HCT116 (cell line): ENCODE data around the gene CUEDC1. TPM values are rescaled to one million over a fixed set of nuclear protein-coding genes. Genes with fewer than 3 reads are reported as not detected.

Experiments used
- ATAC-seq: fragments of 200-7000 bp; cut with Tn5 transposase; 2 replicates; pipeline ENCODE4 v1.9.1; 2020; ENCODE audit warnings: mild to moderate bottlenecking, moderate library complexity
- BruUV-seq: library from RNA; stranded (reverse); fragments of 400-500 nt; replicated peaks from 2 replicates; lab custom pipeline; 2021; lab: Mats Ljungman, UMichigan
- CTCF ChIA-PET: fragments of 300-600 bp; sonication (Branson Sonifier 250); formaldehyde crosslinking; loops from one replicate; lab custom pipeline; 2021; ENCODE audit warnings: antibody characterized with exemption; lab: Charles Lee
- POLR2A ChIA-PET: fragments of 300-600, 350-600 bp; sonication (Branson Sonifier 250); formaldehyde crosslinking; loops from one replicate; lab custom pipeline; 2021; ENCODE audit warnings: antibody characterized with exemption; lab: Charles Lee
- RAD21 ChIA-PET, 2 experiments: fragments of 300-600 bp; sonication (Branson Sonifier 250); formaldehyde crosslinking; loops; one replicate each; lab custom pipeline; 2023; ENCODE audit warnings: low total read pairs in 2 of 2; ENCODE audit not compliant: uncharacterized antibody in 2 of 2, unreplicated experiment in 2 of 2, low non-redundant PET in 1 of 2; lab: Charles Lee
- DNase-seq: peaks from one replicate; pipeline ENCODE4 v3.0.0-alpha.2; 2010; ENCODE audit warnings: low read depth, low spot score
- H2AFZ ChIP-seq: fragments of 200-600 bp; shearing (Covaris generic), sonication (generic); 2 replicates; pipeline ENCODE4 v1.6.1; 2017; ENCODE audit warnings: low read depth, mixed run types, mixed read lengths, antibody characterized with exemption, low read length; ENCODE audit not compliant: poor library complexity, severe bottlenecking
- H3K27ac ChIP-seq: 2 replicates; pipeline ENCODE4 v1.5.1; 2012; ENCODE audit warnings: low read depth, low read length
- H3K27me3 ChIP-seq: fragments of 200-600 bp; sonication (generic); 2 replicates; pipeline ENCODE4 v1.6.1; 2016; ENCODE audit warnings: mixed run types, low read length, mixed read lengths; ENCODE audit not compliant: insufficient read depth
- H3K36me3 ChIP-seq, 2 experiments: fragments of 200-500 bp in 1 of 2; fragments of 200-600 bp in 1 of 2; sonication (Bioruptor generic) in 1 of 2; sonication (generic) in 1 of 2; 2 replicates each; pipeline versions ENCODE4 v1.5.1 to v1.6.1; 2014 to 2016; ENCODE audit warnings: low read length in 2 of 2, inconsistent platforms in 1 of 2, mixed read lengths in 1 of 2, mixed run types in 1 of 2; ENCODE audit not compliant: insufficient read depth in 2 of 2, control insufficient read depth in 1 of 2
- H3K4me1 ChIP-seq, 2 experiments: fragments of 200-600 bp in 1 of 2; sonication (generic) in 1 of 2; 2 replicates each; pipeline versions ENCODE4 v1.5.1 to v1.6.1; 2012 to 2017; ENCODE audit warnings: low read length in 2 of 2, inconsistent platforms in 1 of 2, mild to moderate bottlenecking in 1 of 2, mixed read lengths in 1 of 2, mixed run types in 1 of 2, moderate library complexity in 1 of 2; ENCODE audit not compliant: insufficient read depth in 2 of 2, control insufficient read depth in 1 of 2
- H3K4me2 ChIP-seq: fragments of 200-600 bp; sonication (generic); 2 replicates; pipeline ENCODE4 v1.6.1; 2017; ENCODE audit warnings: mixed run types, low read length, mixed read lengths
- H3K4me3 ChIP-seq, 2 experiments: fragments of 200-600 bp in 1 of 2; sonication (generic) in 1 of 2; replicated peaks in 1 of 2; 2 replicates each; pipeline ENCODE4 v1.5.1; 2011 to 2016; ENCODE audit warnings: low read length in 2 of 2, control low read depth in 1 of 2, low read depth in 1 of 2, mild to moderate bottlenecking in 1 of 2, mixed read lengths in 1 of 2, mixed run types in 1 of 2
- H3K79me2 ChIP-seq: fragments of 200-600 bp; sonication (generic); 2 replicates; pipeline ENCODE4 v1.6.1; 2017; ENCODE audit warnings: mild to moderate bottlenecking, mixed run types, low read length, moderate library complexity, mixed read lengths; ENCODE audit not compliant: insufficient read depth
- H3K9ac ChIP-seq: fragments of 200-600 bp; sonication (generic); 2 replicates; pipeline ENCODE4 v1.6.1; 2016; ENCODE audit warnings: low read length, mixed read lengths
- H3K9me2 ChIP-seq: fragments of 200-600 bp; sonication (generic), shearing (Covaris generic); 2 replicates; pipeline ENCODE4 v1.6.1; 2017; ENCODE audit warnings: mixed run types, mild to moderate bottlenecking, moderate library complexity; ENCODE audit not compliant: insufficient read depth
- H3K9me3 ChIP-seq, 2 experiments: fragments of 200-500 bp in 1 of 2; fragments of 200-600 bp in 1 of 2; sonication (Bioruptor generic) in 1 of 2; sonication (generic) in 1 of 2; 2 replicates each; pipeline ENCODE4 v1.6.1; 2014 to 2017; ENCODE audit warnings: low read length in 2 of 2, mixed read lengths in 2 of 2, inconsistent platforms in 1 of 2, low read depth in 1 of 2, mild to moderate bottlenecking in 1 of 2, mixed run types in 1 of 2, moderate library complexity in 1 of 2; ENCODE audit not compliant: control insufficient read depth in 1 of 2, insufficient read depth in 1 of 2
- H4K20me1 ChIP-seq: fragments of 200-600 bp; sonication (generic), shearing (Covaris generic); 2 replicates; pipeline ENCODE4 v1.6.1; 2017; ENCODE audit warnings: mixed run types, mild to moderate bottlenecking, moderate library complexity; ENCODE audit not compliant: insufficient read depth
- CBX3 ChIP-seq: IDR thresholded peaks from 2 replicates; pipeline ENCODE4 v1.6.1; 2012; ENCODE audit warnings: low read depth
- CEBPB ChIP-seq: IDR thresholded peaks from 2 replicates; pipeline ENCODE4 v1.6.1; 2012; ENCODE audit warnings: low read depth
- EGR1 ChIP-seq: IDR thresholded peaks from 2 replicates; pipeline ENCODE4 v1.6.1; 2012; ENCODE audit warnings: low read depth
- EZH2phosphoT487 ChIP-seq: fragments of 200-600 bp; IDR thresholded peaks from 2 replicates; pipeline ENCODE4 v1.6.1; 2018; ENCODE audit warnings: antibody characterized with exemption, borderline replicate concordance
- POLR2A ChIP-seq: IDR thresholded peaks from 2 replicates; pipeline ENCODE4 v1.7.0; 2011; ENCODE audit warnings: borderline replicate concordance; ENCODE audit not compliant: insufficient read depth, insufficient read length; ENCODE audit errors: extremely low read depth
- POLR2AphosphoS5 ChIP-seq: IDR thresholded peaks from 2 replicates; pipeline ENCODE4 v1.6.1; 2011; ENCODE audit warnings: mild to moderate bottlenecking, low read depth, low read length, moderate library complexity
- RAD21 ChIP-seq: IDR thresholded peaks from 2 replicates; pipeline ENCODE4 v1.6.1; 2012; ENCODE audit warnings: low read depth, mild to moderate bottlenecking
- SIN3A ChIP-seq: IDR thresholded peaks from 2 replicates; pipeline ENCODE4 v1.6.1; 2012; ENCODE audit warnings: low read depth
- SP1 ChIP-seq: IDR thresholded peaks from 2 replicates; pipeline ENCODE4 v1.6.1; 2012; ENCODE audit warnings: low read depth
- TCF7L2 ChIP-seq: IDR thresholded peaks from 2 replicates; pipeline ENCODE4 v1.7.0; 2011; ENCODE audit warnings: borderline replicate concordance, inconsistent platforms; ENCODE audit not compliant: insufficient read depth, insufficient read length; ENCODE audit errors: extremely low read depth
- intact Hi-C: fragments of 100-400 bp; cut with micrococcal nuclease; formaldehyde crosslinking; loops from 2 replicates; pipeline ENCODE4 v1.10.0; 2022
- total RNA-seq: library from RNA; stranded (reverse); gene quantifications from one replicate; pipeline ENCODE4 v1.2.1, GENCODE V29; 2021; ENCODE audit not compliant: unreplicated experiment
- TF ChIP-seq, protein P1 (sequence below), 3 experiments: fragments of 200-600 bp in 1 of 3; sonication (generic) in 1 of 3; IDR thresholded peaks in 2 of 3; conservative IDR thresholded peaks in 1 of 3; 2 replicates each; pipeline ENCODE4 v1.5.1; 2012 to 2017; ENCODE audit warnings: low read depth in 2 of 3, low read length in 2 of 3, antibody characterized with exemption in 1 of 3, borderline replicate concordance in 1 of 3, control low read depth in 1 of 3, mild to moderate bottlenecking in 1 of 3, mixed read lengths in 1 of 3, mixed run types in 1 of 3, moderate library complexity in 1 of 3; ENCODE audit not compliant: insufficient read depth in 1 of 3
- TF ChIP-seq, protein P2 (sequence below): IDR thresholded peaks from 2 replicates; pipeline ENCODE4 v1.6.1; 2012; ENCODE audit warnings: low read depth
- TF ChIP-seq, protein P3 (sequence below): IDR thresholded peaks from 2 replicates; pipeline ENCODE4 v1.6.1; 2012
- TF ChIP-seq, protein P4 (sequence below): IDR thresholded peaks from 2 replicates; pipeline ENCODE4 v1.6.1; 2011; ENCODE audit warnings: mild to moderate bottlenecking, low read length, moderate library complexity; ENCODE audit not compliant: insufficient replicate concordance; ENCODE audit errors: extremely low read depth
- TF ChIP-seq, protein P5 (sequence below): IDR thresholded peaks from 2 replicates; pipeline ENCODE4 v1.6.1; 2012

CUEDC1 gene
- total RNA-seq, 1 experiment from 2014 or later: 60.2 TPM

DNA sequence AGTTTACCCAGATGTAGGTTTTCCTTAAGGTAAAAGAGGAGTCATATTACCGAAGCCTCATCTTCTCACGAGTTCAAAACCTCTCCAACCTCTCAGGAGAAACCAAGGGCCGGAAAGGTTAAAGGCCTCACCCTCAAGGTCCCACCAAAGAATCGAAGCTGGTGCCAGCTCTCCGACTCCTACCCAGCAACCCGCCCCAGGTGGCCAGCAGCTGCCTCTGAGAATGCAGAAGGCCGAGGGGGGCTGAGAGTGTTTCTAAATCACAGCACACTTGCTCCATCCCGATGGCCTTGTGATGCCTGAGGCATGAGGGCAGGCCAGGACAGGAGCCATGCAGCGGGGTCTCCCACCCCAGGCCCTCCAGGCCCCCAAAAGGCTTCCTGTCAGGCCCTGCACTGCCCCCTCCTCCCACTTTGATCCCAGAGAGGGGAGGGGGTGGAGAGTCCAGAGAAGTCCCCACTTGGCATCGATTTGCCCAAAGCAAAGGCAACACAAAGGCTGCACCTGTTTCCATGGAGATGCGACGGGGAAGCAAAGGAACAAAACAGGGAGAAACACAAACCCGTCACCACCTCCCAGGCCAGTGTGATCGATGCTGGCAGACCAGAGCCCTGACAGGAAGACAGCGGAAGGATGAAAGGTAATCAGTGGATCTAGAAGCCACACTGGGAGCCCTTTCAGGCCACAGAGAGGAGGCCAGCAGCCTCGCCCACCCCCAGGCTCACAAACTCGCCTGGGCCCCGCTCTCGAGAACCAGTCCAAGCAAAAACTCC lies 39.0 kb downstream of the CUEDC1 start:
- Histone ChIP-seq H2AFZ (no peak overlapping the region), H3K9me3 (no peaks in the 10 kb centered on the region), H3K79me2 (peaks cover 77% of the 10 kb centered on the region), H3K4me3 (no peak overlapping the region), H3K9ac (no peak overlapping the region), H3K9me2 (no peaks in the 10 kb centered on the region), H3K4me1 (peaks cover 69 to 81% of the 10 kb centered on the region in 2 experiments), H3K27ac (no peak overlapping the region; the same call in 1 of the 2 replicates), H3K4me2 (no peak overlapping the region), H3K27me3 (no peaks in the 10 kb centered on the region), H3K36me3 (no peaks in the 10 kb centered on the region), H4K20me1 (no peaks in the 10 kb centered on the region)
- ChIA-PET CTCF (no interaction called here), RAD21 (no interaction called here), POLR2A (no interaction called here)
- TF ChIP-seq, protein P1, sequence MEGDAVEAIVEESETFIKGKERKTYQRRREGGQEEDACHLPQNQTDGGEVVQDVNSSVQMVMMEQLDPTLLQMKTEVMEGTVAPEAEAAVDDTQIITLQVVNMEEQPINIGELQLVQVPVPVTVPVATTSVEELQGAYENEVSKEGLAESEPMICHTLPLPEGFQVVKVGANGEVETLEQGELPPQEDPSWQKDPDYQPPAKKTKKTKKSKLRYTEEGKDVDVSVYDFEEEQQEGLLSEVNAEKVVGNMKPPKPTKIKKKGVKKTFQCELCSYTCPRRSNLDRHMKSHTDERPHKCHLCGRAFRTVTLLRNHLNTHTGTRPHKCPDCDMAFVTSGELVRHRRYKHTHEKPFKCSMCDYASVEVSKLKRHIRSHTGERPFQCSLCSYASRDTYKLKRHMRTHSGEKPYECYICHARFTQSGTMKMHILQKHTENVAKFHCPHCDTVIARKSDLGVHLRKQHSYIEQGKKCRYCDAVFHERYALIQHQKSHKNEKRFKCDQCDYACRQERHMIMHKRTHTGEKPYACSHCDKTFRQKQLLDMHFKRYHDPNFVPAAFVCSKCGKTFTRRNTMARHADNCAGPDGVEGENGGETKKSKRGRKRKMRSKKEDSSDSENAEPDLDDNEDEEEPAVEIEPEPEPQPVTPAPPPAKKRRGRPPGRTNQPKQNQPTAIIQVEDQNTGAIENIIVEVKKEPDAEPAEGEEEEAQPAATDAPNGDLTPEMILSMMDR (IDR thresholded peaks at IDR 0.05 in 2 of 3, conservative IDR thresholded peaks at IDR 0.05 in 1 of 3; ENCODE audit: borderline replicate concordance in 1 of 3, insufficient read depth in 1 of 3, low read depth in 2 of 3, low read length in 2 of 3): no peak
- TF ChIP-seq RAD21: no peak
- no peak for TF ChIP-seq EZH2phosphoT487
- TF ChIP-seq, protein P2, sequence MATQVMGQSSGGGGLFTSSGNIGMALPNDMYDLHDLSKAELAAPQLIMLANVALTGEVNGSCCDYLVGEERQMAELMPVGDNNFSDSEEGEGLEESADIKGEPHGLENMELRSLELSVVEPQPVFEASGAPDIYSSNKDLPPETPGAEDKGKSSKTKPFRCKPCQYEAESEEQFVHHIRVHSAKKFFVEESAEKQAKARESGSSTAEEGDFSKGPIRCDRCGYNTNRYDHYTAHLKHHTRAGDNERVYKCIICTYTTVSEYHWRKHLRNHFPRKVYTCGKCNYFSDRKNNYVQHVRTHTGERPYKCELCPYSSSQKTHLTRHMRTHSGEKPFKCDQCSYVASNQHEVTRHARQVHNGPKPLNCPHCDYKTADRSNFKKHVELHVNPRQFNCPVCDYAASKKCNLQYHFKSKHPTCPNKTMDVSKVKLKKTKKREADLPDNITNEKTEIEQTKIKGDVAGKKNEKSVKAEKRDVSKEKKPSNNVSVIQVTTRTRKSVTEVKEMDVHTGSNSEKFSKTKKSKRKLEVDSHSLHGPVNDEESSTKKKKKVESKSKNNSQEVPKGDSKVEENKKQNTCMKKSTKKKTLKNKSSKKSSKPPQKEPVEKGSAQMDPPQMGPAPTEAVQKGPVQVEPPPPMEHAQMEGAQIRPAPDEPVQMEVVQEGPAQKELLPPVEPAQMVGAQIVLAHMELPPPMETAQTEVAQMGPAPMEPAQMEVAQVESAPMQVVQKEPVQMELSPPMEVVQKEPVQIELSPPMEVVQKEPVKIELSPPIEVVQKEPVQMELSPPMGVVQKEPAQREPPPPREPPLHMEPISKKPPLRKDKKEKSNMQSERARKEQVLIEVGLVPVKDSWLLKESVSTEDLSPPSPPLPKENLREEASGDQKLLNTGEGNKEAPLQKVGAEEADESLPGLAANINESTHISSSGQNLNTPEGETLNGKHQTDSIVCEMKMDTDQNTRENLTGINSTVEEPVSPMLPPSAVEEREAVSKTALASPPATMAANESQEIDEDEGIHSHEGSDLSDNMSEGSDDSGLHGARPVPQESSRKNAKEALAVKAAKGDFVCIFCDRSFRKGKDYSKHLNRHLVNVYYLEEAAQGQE: no peak
- TF ChIP-seq CBX3: no peak
- TF ChIP-seq TCF7L2: no peak
- no peak for TF ChIP-seq POLR2AphosphoS5
- TF ChIP-seq CEBPB: no peak
- TF ChIP-seq SIN3A: no peak
- TF ChIP-seq EGR1: no peak
- TF ChIP-seq POLR2A: no peak
- TF ChIP-seq, protein P3, sequence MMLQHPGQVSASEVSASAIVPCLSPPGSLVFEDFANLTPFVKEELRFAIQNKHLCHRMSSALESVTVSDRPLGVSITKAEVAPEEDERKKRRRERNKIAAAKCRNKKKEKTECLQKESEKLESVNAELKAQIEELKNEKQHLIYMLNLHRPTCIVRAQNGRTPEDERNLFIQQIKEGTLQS: no peak
- TF ChIP-seq, protein P4, sequence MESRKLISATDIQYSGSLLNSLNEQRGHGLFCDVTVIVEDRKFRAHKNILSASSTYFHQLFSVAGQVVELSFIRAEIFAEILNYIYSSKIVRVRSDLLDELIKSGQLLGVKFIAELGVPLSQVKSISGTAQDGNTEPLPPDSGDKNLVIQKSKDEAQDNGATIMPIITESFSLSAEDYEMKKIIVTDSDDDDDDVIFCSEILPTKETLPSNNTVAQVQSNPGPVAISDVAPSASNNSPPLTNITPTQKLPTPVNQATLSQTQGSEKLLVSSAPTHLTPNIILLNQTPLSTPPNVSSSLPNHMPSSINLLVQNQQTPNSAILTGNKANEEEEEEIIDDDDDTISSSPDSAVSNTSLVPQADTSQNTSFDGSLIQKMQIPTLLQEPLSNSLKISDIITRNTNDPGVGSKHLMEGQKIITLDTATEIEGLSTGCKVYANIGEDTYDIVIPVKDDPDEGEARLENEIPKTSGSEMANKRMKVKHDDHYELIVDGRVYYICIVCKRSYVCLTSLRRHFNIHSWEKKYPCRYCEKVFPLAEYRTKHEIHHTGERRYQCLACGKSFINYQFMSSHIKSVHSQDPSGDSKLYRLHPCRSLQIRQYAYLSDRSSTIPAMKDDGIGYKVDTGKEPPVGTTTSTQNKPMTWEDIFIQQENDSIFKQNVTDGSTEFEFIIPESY: no peak
- TF ChIP-seq, protein P5, sequence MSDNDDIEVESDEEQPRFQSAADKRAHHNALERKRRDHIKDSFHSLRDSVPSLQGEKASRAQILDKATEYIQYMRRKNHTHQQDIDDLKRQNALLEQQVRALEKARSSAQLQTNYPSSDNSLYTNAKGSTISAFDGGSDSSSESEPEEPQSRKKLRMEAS: no peak
- no peak for TF ChIP-seq SP1
- ATAC-seq (no peak), DNase-seq (no peak)
- no TSS peak for BruUV-seq
- intact Hi-C loops: loop anchor here (2.0 kb wide), 1 partner anchor 79 kb away; no protein-coding TSS in a partner anchor
